Ovary (tissue), 3 donors: Measurements from ENCODE around the gene KCNQ5.

Source experiments
- CTCF ChIP-seq, 3 donors: fragments of 450-650 bp in 2 of 3; fragments of 200-600 bp in 1 of 3; IDR thresholded peaks; one replicate each; pipeline versions ENCODE4 v1.5.1 to v1.8.0; 2016 to 2022; ENCODE audit warnings: antibody characterized with exemption in 3 of 3, mild to moderate bottlenecking in 1 of 3
- EP300 ChIP-seq: sonication (generic); formaldehyde crosslinking; IDR thresholded peaks from one replicate; pipeline ENCODE4 v1.6.1; 2017; ENCODE audit warnings: antibody characterized with exemption
- POLR2A ChIP-seq: fragments of 450-650 bp; IDR thresholded peaks from one replicate; pipeline ENCODE4 v1.6.1; 2017; ENCODE audit warnings: antibody characterized with exemption, mild to moderate bottlenecking, moderate library complexity
- donor health status: DM: no; HTN: no; CAD: no.

GRCh38 chr6:73006146-73006545 is 384.3 kb downstream of the KCNQ5 start:
- TF ChIP-seq CTCF (IDR thresholded peaks at IDR 0.05) = no peak
- no peak for TF ChIP-seq POLR2A
- TF ChIP-seq EP300 = no peak
